Measurements from ENCODE around the gene CERS6. TPM values are rescaled to one million over a fixed set of nuclear protein-coding genes. Genes with fewer than 3 reads are reported as not detected.

The CERS6 gene
- total RNA-seq, 4 donors from 2014 or later: 53.7 to 78.3 (median 63.8) TPM

GRCh38 chr2:168436840-168437239, 19.2 kb upstream of the CERS6 start:
- DNase-seq (ENCODE audit: low spot score in 2 of 2): no peak
- no peak overlapping the region for H3K4me3 ChIP-seq (ENCODE audit: low read depth, poor library complexity, severe bottlenecking)
- TF ChIP-seq CTCF (IDR thresholded peaks at IDR 0.05): no peak
- no peak for TF ChIP-seq POLR2A (IDR thresholded peaks at IDR 0.05)
- intact Hi-C loops (cut with DNase I; ENCODE audit: low total_unique reads): no loop called here

- WGBS, 2 donors: 97 to 98% methylated on average over 6 of the region's 6 CpGs
- no peak overlapping the region for H3K4me3 ChIP-seq (ENCODE audit: low read depth, poor library complexity, severe bottlenecking)
- no peak for DNase-seq (ENCODE audit: low spot score in 2 of 2)
- no peak for TF ChIP-seq CTCF (IDR thresholded peaks at IDR 0.05)
- intact Hi-C loops (cut with DNase I; ENCODE audit: low total_unique reads): no loop called here
Measured at GRCh38 chr2:168438553-168438952, 17.5 kb upstream of the CERS6 start.

- no peak overlapping the region for H3K4me3 ChIP-seq (ENCODE audit: low read depth, poor library complexity, severe bottlenecking)
- WGBS, 2 donors: 56 to 61% methylated on average over 3 of the region's 3 CpGs
- no peak for DNase-seq (ENCODE audit: low spot score in 2 of 2)
- TF ChIP-seq CTCF (IDR thresholded peaks at IDR 0.05) (no peak), POLR2A (IDR thresholded peaks at IDR 0.05) (no peak)
- intact Hi-C loops (cut with DNase I; ENCODE audit: low total_unique reads): no loop called here
Measured at GRCh38 chr2:168439536-168439935, 16.5 kb upstream of the CERS6 start.

- TF ChIP-seq POLR2A (IDR thresholded peaks at IDR 0.05) (no peak), CTCF (IDR thresholded peaks at IDR 0.05) (no peak)
- intact Hi-C loops (cut with DNase I; ENCODE audit: low total_unique reads): no loop called here
- H3K4me3 ChIP-seq (ENCODE audit: low read depth, poor library complexity, severe bottlenecking): no peak overlapping the region
- DNase-seq (ENCODE audit: low spot score in 2 of 2): no peak
- 90 to 95% methylated on average over 6 of the region's 6 CpGs for WGBS, 2 donors
Measured at GRCh38 chr2:168441214-168441872, 14.7 kb upstream of the CERS6 start.

- no peak for TF ChIP-seq CTCF (IDR thresholded peaks at IDR 0.05)
- TF ChIP-seq POLR2A (IDR thresholded peaks at IDR 0.05): no peak
- DNase-seq (ENCODE audit: low spot score in 2 of 2): no peak
- intact Hi-C loops (cut with DNase I; ENCODE audit: low total_unique reads): no loop called here
- no peak overlapping the region for H3K4me3 ChIP-seq (ENCODE audit: low read depth, poor library complexity, severe bottlenecking)
Measured at GRCh38 chr2:168443818-168444217, 12.3 kb upstream of the CERS6 start.

- no peak for DNase-seq (ENCODE audit: low spot score in 2 of 2)
- 95 to 97% methylated on average over 2 of the region's 2 CpGs for WGBS, 2 donors
- H3K4me3 ChIP-seq (ENCODE audit: low read depth, poor library complexity, severe bottlenecking): no peak overlapping the region
- intact Hi-C loops (cut with DNase I; ENCODE audit: low total_unique reads): no loop called here
- TF ChIP-seq POLR2A (IDR thresholded peaks at IDR 0.05) (no peak), CTCF (IDR thresholded peaks at IDR 0.05) (no peak)
Measured at GRCh38 chr2:168445960-168446359, 10.1 kb upstream of the CERS6 start.
